HG03442 (cell line): ENCODE results near the gene KCNF1.

ENCODE experiments used
- ATAC-seq: cut with Tn5 transposase; IDR thresholded peaks from one replicate; pipeline ENCODE4 v1.9.1; 2021; ENCODE audit warnings: mild to moderate bottlenecking, moderate library complexity; ENCODE audit not compliant: unreplicated experiment

KCNF1 gene

DNA sequence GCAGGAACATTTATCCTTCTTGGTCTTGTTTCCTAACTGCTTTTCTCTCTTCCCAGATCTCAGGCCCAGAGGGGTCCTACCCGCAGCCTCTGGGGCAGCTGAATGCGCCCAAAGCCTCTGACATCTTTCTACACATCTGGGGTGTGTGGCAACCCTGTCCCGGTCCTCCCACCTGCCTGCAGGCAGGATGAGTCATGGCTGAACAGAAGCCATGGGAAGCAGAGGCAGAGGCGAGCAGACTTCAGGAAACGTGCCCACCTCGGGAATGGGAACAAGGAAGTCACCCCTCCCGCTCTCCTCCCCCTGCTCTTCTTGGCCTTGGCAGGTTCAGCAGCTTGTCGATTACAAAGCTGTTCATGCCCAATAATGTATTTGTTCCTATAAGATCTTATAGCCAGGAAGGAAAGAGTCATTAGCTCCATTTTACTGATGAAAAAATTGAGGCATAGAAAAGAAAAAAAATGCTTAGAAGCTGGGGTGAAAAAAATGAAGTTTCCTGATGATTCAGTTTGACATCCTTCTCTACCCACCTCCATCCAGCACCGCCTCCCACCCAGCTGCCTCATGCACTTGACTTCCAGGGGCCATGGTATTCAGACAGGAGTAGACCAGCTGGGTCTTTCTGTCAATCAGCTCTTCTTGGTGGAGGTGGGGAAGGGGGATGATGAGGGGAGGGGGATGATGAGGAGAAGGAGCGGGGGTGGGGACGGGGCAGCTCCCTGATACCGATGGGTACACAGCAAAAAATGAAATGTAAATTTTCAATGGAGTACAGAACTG is 10.4 kb upstream of the KCNF1 start:
- no peak for ATAC-seq

DNA sequence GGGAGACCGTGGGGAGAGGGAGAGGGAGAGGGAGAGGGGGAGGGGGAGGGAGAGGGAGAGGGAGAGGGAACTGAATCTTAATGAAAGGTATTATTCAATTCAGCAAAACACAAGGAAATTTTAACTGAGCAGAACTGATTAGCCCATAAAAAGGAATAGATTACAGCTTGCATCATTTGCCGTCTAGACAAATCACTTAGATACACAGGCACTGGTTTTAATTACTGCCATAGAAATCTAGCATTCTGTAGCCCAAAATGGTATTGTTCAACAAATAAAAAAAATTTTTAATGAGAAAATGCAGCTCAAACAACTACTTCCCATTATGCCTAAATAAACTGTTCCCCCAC is 7.9 kb upstream of the KCNF1 start:
- no peak for ATAC-seq

DNA sequence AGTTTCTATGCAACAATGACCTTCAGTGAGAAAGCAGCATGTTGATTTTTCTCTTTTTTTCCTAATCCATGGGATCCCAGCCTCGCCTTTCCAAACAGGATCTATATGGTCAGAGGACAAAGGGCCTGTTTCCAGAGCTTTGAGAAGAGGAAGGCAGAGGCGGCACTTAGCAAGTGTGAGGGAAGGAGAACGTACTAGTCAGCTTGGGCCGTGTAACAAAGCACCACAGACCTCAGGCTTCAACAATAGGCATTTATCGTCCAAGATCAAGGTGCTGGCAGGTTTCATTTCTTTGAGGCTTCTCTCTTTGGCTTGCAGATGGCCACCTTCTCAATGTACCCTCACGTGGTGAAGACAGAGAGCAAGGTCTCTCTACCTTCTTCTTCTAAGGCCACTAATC is 7.3 kb upstream of the KCNF1 start:
- no peak for ATAC-seq

DNA sequence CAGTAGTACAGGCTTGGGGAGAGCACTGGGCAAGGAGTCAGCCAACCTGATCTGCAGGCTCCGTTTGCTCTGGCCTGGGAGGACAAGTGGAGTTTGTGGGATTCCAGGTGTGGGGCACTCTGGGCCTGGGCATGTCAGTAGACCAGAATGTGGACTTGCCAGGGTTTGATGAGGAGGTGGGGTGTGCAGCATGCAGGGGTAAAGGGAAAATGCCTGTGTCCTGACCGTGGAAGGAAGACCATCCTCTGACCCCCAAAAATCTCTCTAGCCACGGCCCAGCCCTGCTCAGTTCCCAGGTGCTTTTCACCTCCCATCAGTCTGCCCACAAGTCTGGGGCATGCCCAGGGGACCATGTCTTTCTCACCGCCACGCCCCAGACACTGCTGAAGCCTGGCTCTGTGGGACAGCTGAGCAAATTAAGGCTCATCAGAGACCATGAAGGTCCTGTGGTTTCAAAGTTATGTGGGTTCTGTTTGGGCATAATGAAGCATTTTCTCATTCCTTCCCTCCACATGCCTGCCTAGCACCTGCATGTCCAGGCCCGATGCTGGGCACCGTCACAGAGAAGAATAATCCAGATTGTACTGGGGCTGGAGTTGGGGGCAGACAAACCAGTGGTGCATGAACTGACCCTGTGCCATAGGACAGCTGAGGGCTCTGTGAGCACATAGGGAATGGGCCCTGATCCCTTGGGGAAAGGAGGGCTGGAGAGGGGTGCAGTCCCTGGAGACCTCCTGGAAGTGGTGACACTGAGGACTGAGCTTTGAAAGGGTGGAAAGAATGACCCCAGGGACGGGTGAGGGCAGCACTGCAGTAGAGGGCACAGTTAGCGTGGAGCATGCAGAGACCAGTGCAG is 6.5 kb upstream of the KCNF1 start:
- ATAC-seq = no peak

DNA sequence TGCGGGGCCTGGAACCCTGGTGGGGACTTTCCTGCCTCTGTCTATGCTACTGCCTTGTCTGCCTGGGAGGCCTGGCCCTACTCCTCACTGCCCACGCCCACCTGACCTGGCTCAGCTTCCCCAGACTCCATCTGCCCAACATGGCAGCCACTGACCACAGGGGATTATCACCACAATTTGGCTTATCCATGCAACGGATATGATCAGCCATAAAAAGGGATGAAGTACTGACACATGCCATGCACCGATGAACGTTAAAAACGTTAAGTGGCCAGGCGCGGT is 5.9 kb upstream of the KCNF1 start:
- no peak for ATAC-seq

DNA sequence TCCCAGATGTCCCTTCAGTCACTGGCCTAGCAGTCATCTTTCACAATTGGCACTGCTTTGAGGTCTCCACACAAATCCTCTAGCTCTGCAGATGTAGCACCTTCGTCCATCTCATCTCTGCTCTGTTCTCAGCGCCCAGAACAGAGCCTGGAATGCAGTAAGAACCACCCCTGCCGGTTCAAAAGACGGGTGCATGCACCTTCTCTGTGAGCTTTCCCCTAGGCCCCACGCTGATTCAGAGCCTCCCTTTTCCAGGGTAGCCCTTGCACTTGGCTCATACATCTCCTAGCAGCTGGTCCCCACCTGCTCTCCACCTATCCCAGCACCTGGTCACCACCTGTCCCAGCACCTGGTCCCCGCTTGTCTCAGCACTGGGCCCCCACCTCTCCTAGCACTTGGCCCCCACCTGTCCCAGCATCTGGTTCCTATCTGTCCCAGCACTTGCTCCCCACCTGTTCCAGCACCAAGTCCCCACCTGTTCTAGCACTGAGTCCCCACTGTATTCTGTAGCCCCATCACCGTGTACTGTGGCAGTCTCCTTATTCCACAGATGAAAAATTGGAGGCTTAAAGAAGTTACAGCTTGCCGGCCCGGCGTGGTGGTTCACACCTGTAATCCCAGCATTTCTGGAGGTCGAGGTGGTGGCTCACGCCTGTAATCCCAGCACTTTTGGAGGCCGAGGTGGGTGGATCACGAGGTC is 4.7 kb upstream of the KCNF1 start:
- no peak for ATAC-seq

DNA sequence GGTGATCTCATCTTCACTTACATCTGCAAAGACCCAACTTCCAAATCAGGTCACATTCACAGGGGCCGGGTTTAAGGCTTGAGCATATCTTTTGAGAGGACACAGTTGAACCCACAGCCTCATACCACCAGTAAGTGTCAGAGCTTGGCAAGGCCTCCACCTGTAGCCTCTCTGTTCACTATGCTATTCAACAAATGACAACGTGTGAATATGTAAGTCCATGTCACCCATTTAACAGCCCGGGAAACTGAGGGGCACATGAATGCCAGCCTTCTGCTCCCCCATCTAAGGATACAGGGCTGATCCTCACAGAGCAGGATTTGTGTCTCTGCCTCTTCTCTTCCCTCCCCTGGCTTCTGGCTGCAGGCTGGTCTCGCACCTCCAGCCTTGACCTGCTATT is 3.5 kb upstream of the KCNF1 start:
- ATAC-seq = no peak

DNA sequence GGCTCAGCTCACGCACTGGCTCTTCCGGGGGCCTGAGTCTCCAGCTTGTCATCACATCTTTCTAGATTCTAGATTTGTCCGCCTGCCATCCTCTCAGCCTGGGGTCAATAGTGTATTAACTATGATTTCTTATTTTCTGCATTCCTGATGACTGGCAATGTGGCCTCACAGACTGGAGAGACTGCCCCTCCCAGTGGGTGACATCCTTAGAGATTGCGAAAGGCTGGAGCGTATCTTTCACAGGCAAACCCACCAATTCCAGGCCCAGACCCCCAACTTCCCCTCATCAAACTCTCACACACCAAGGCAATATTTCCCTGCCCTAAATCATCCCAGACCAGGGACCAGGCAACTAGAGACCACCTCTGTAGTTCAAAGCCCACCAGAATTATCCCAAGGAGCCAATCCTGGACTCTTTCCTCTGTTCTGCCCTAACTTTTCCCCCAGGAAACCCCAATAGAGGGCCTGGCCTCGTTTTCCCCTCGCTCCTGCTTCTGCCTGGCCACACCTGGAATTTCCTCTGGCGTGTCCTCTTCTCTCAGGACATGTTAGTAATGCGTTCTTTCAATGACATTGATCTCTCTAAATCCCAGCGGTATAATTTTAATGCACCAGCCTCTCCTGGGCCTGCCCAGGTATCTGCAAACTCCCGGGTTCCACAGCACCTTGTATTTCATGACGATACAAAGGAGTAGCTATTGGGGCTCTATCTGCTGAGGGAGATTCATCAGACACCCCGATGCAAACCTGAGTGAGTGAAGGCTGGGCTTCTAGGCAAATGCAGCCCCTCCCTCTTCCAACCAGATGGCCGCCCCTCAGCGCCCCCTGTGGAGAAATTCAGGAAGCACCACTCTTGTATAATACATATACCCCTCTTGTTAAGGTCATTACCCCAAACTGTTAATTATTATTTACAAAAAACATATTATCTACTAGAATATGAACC is 2.4 kb upstream of the KCNF1 start:
- no peak for ATAC-seq

DNA sequence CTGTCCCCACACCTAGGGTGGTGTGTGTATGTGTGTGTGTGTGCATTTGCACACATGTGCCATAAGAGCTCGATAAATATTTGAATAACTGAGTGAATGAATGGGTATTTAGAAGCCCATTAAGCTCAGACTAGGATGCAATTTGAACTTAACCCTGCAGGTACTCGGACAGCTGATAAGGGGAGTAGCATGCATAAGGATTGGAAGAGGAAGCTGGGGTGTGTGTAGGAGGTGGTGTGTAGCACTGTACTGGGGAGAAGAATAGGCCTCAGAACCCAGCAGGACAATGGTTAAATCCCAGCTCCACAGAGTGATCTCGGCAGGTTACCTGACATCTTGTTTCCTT is 1.8 kb upstream of the KCNF1 start:
- no peak for ATAC-seq

DNA sequence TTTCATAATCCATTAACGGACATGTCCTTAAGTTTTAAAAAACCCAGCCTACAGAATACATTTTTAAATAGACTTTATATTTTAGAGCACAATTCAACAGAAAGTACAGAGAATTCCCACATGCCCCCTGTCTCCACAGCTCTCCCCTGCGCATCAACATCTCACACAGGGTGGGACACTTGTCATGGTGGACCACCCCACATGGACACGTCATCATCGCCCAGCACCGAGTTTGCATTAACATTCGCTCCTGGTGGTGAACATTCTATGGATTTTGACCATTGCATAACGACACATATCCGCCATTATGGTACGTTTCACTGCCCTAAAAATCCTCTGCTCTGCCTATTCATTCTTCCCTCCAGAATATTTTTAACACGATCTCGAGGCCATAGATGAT is 1.1 kb upstream of the KCNF1 start:
- ATAC-seq = no peak

DNA sequence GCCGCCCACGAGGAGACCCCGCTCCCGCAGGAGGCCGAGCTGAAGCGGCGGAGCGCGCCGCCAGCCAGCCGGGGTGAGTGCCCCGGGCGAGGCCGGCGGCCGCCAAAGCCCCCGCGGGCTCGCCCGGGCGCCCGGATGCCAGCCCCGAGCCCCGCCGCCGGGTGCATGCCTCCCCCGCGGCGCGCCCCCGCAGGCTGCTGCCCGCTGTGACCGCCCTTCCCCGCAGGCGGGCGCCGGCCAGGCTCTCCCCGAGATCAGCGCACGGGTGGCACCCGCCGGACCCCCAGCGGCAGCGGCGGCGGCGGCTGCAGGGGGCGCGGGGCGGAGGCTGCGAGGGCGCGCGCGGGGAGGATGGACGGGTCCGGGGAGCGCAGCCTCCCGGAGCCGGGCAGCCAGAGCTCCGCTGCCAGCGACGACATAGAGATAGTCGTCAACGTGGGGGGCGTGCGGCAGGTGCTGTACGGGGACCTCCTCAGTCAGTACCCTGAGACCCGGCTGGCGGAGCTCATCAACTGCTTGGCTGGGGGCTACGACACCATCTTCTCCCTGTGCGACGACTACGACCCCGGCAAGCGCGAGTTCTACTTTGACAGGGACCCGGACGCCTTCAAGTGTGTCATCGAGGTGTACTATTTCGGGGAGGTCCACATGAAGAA is 470 bp downstream of the KCNF1 start:
- no peak for ATAC-seq

DNA sequence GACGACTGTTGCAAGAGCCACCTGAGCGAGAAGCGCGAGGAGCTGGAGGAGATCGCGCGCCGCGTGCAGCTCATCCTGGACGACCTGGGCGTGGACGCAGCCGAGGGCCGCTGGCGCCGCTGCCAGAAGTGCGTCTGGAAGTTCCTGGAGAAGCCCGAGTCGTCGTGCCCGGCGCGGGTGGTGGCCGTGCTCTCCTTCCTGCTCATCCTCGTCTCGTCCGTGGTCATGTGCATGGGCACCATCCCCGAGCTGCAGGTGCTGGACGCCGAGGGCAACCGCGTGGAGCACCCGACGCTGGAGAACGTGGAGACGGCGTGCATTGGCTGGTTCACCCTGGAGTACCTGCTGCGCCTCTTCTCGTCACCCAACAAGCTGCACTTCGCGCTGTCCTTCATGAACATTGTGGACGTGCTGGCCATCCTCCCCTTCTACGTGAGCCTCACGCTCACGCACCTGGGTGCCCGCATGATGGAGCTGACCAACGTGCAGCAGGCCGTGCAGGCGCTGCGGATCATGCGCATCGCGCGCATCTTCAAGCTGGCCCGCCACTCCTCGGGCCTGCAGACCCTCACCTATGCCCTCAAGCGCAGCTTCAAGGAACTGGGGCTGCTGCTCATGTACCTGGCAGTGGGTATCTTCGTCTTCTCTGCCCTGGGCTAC is 1.2 kb downstream of the KCNF1 start:
- ATAC-seq = no peak

DNA sequence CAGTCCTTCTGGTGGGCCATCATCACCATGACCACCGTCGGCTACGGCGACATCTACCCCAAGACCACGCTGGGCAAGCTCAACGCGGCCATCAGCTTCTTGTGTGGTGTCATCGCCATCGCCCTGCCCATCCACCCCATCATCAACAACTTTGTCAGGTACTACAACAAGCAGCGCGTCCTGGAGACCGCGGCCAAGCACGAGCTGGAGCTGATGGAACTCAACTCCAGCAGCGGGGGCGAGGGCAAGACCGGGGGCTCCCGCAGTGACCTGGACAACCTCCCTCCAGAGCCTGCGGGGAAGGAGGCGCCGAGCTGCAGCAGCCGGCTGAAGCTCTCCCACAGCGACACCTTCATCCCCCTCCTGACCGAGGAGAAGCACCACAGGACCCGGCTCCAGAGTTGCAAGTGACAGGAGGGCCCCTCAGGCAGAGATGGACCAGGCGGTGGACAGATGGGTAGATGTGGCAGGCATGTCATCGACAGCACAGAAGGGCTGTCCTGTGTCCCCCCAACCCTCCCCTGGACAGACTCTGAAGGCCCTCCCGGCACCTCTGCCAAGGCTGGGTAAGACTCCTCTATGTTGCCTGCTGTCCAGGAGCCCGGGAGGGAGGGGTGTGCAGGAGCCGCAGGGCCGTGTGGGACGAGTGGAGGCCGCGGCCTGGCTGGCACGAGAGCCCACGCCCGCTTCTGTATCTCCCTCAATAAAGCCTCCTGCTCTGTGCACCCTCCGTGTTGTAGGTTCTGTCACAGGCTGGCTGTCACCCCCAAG is 2.0 kb downstream of the KCNF1 start:
- no peak for ATAC-seq

DNA sequence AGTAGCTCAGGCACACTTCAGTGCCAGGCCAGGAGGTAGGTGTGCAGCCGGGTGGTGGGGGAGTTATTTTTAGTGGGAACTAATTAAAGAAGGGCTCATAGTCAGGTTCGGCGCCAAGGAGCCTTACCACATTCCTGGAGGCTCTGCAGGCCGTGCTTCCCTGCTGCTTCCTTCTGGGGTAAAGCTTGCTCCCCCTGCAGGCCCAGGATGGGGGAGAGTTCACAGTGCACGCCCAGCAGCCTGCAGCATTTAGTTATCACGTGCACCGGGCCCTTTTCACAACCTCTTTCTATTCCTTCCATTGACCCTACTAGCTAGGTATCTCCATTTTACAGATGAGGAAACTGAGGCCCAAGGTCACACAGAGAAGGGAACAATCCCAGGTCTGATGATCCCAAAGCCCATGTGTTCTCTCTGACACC is 2.5 kb downstream of the KCNF1 start:
- no peak for ATAC-seq

DNA sequence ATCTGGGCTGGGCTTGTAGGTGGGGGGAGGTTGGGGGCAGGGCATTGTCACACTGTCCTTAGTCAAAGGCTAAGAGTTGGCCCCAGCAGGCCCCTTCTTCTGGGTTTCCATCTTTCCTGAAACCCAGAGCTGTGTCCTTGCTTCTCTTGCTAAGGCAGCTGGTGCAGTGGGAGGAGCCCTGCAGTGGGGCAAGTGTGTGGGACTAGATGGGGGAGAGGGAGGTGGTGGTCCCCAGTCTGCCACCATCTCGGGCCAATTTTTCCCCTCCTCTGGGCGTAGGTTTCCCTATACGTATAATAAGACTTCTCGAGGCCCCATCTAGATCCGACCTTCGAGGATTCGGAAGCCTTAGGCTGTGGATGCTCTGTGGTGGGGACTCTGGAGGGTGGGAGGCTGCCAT is 3.5 kb downstream of the KCNF1 start:
- no peak for ATAC-seq

DNA sequence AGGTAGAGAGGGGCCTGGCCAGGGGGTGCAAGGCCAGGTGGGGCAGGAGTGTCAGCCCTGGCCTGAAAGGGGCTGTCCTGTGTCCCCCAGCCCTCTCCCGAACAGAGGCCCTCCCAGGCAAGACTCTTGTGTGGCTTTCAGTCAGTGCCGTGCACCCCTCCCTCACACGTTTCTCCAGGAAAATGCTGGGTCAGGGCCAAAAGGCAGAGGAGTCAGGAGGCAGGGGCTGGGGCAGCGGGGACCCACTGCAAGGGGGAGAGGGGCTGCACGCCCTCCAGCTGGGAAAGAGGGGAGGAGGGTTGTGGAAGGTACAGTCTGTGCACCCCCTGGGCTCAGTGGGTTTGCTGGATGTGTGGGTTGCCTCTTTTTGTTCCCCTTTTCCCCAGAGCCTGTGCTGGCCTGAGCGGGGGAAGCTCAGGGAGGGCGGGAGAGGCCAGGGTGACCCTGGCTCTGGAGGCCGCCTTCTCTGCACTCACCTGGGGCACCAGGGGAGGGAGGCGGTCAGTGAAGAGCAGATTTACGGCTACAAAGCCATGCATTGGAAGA is 4.1 kb downstream of the KCNF1 start:
- no peak for ATAC-seq

DNA sequence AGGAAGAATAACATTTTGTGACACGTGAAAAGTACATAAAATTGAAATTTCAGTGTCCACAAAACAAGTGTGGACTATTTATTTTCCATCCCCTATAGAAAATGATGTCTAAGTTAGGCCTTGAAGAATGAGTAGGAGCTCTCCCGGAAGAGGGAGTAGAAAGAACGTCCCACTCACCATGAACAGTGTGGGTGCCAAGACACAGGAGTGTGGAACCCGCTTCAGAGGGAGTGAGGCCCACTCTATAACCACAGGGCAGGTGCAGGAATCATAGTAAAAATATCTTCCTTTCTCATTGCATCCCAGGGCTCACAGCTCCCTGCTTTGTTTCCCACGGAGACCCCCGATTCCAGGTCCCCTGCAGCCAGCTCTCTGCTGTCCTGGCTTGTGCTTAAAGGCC is 5.2 kb downstream of the KCNF1 start:
- ATAC-seq = no peak

DNA sequence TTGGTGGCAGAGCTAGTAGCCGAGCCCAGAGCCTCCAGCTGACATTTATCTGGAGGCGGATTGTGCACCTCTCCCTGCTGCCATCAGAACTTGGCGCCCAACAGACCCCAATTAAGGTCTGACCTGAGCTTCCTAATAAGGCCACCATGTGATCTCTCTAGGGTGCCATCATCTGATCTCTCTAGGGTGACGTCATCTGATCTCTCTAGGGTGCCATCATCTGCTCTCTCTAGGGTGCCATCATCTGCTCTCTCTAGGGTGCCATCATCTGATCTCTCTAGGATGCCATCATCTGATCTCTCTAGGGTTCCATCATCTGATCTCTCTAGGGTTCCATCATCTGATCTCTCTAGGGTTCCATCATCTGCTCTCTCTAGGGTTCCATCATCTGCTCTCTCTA is 6.2 kb downstream of the KCNF1 start:
- no peak for ATAC-seq
